Naive thymus-derived CD8-positive, alpha-beta T cell (primary cell): ENCODE data around the gene FAM156B. TPM values are rescaled to one million over a fixed set of nuclear protein-coding genes. Genes with fewer than 3 reads are reported as not detected.
A peak's percentile ranks its signal among the peaks of the same experiment; 100 is the strongest.
"Not testable (repeated sequence)": the region's sequence is repeated elsewhere in the genome, so short reads cannot be mapped to it uniquely, and the experiment has no call there.

Experiments
- ATAC-seq, 2 donors: fragments of 150-1000 bp; cut with Tn5 transposase in 1 of 2; sonication (Bioruptor Pico), chemical (Tn5 transposase) in 1 of 2; 1 replicate in 1 of 2; 2 replicates in 1 of 2; pipeline ENCODE4 v1.10.0; 2021; ENCODE audit warnings: mild to moderate bottlenecking in 2 of 2, moderate library complexity in 2 of 2
- POLR2A ChIA-PET: fragments of 350-600 bp; sonication (Branson Sonifier 250); formaldehyde crosslinking; loops from one replicate; lab custom pipeline; 2021; ENCODE audit warnings: antibody characterized with exemption; lab: Charles Lee
- DNase-seq, 10 donors: peaks; one replicate each; pipeline versions ENCODE4 v3.0.0 to v3.0.0-alpha.2; 2020 to 2022
- H3K27ac Mint-ChIP-seq, 10 donors: one replicate each; pipeline ENCODE4 v1.8.0; 2020 to 2022; ENCODE audit warnings: mild to moderate bottlenecking in 10 of 10, mixed read lengths in 10 of 10, moderate library complexity in 4 of 10, inconsistent platforms in 1 of 10
- H3K27me3 Mint-ChIP-seq, 5 donors: one replicate each; pipeline ENCODE4 v1.8.0; 2021 to 2022; ENCODE audit warnings: mixed read lengths in 5 of 5
- H3K36me3 Mint-ChIP-seq, 3 donors: one replicate each; pipeline ENCODE4 v1.8.0; 2020 to 2022; ENCODE audit warnings: mixed read lengths in 3 of 3, mild to moderate bottlenecking in 2 of 3, inconsistent platforms in 1 of 3
- H3K4me1 Mint-ChIP-seq, 4 donors: one replicate each; pipeline ENCODE4 v1.8.0; 2021 to 2022; ENCODE audit warnings: mixed read lengths in 4 of 4
- H3K4me3 Mint-ChIP-seq, 10 donors: one replicate each; pipeline ENCODE4 v1.8.0; 2020 to 2022; ENCODE audit warnings: mild to moderate bottlenecking in 10 of 10, mixed read lengths in 10 of 10, moderate library complexity in 6 of 10, inconsistent platforms in 1 of 10
- H3K9me3 Mint-ChIP-seq, 9 donors: one replicate each; pipeline ENCODE4 v1.8.0; 2020 to 2022; ENCODE audit warnings: mixed read lengths in 9 of 9, mild to moderate bottlenecking in 3 of 9, inconsistent platforms in 1 of 9, moderate library complexity in 1 of 9
- polyA plus RNA-seq, 3 donors: library from polyadenylated mRNA; unstranded; fragments of 300-500 nt; fragmentation: Illumina TruSeq; gene quantifications; one replicate each; pipeline ENCODE4 v1.2.3, GENCODE V29; 2021
- total RNA-seq, 8 experiments: library from RNA in 2 of 8; stranded (reverse) in 2 of 8; gene quantifications; one replicate each; pipeline ENCODE4 v1.2.3 and lab custom pipeline; 2021 to 2026

The FAM156B gene
- total and polyA plus RNA-seq, 5 experiments from 2014 or later: 3.9 to 11.5 (median 5.3) TPM

- Mint-ChIP-seq H3K9me3 (peaks cover 0 to 4% (median 0%) of the 10 kb centered on the region in 9 donors), H3K27ac (peak overlapping the region; percentile 95 to 100 (median 99)), H3K36me3 (no peaks in the 10 kb centered on the region), H3K4me3 (peak overlapping the region; percentile 90 to 98 (median 95)), H3K27me3 (peaks cover 0 to 6% (median 0%) of the 10 kb centered on the region in 5 donors), H3K4me1 (peaks cover 7 to 14% (median 8%) of the 10 kb centered on the region in 4 donors)
- POLR2A ChIA-PET: interaction anchor here (0.7 to 1.7 kb wide), 3 partner anchors 14 to 62 kb away, joined by 3 to 5 read pairs (median 3); no protein-coding TSS in a partner anchor
- ATAC-seq (peak; percentile 91 to 92), DNase-seq (peak; percentile 77 to 99 (median 90))
These were observed 37.8 kb downstream of the FAM156B start for GRCh38 chrX:52934704-52935469.

DNA sequence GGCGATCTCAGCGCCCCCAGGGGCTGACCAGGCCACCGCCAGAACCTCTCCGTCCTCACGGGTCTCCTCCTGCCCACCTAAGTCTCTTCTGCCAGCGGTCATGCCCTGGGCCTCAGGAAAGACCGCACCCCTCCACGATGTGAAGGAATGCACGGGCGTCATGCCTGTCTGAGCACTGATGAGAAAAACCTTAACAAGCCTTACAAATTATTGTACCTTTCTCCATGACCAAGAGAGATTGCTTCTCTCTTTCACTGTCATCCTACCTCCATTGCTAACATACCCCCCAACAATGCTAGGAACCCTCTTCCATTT, 38.3 kb downstream of the FAM156B start:
- POLR2A ChIA-PET: interaction anchor here (0.7 to 0.9 kb wide), 2 partner anchors 15 to 61 kb away, joined by 3 read pairs; no protein-coding TSS in a partner anchor
- peak; percentile 1 to 13 for ATAC-seq
- peaks cover 7 to 14% (median 8%) of the 10 kb centered on the region in 4 donors for H3K4me1 Mint-ChIP-seq
- not testable (repeated sequence) for H3K9me3 Mint-ChIP-seq, H3K36me3 Mint-ChIP-seq, H3K27me3 Mint-ChIP-seq, DNase-seq
- peak overlapping the region; percentile 95 to 100 (median 99) for H3K27ac Mint-ChIP-seq
- H3K4me3 Mint-ChIP-seq: peak overlapping the region; percentile 90 to 98 (median 95)

- H3K9me3 Mint-ChIP-seq, POLR2A ChIA-PET, H3K36me3 Mint-ChIP-seq, H3K27ac Mint-ChIP-seq, H3K4me1 Mint-ChIP-seq, H3K27me3 Mint-ChIP-seq, H3K4me3 Mint-ChIP-seq, DNase-seq, ATAC-seq: not testable (repeated sequence)
These were observed 43.6 kb downstream of the FAM156B start for GRCh38 chrX:52940704-52941103.

DNA sequence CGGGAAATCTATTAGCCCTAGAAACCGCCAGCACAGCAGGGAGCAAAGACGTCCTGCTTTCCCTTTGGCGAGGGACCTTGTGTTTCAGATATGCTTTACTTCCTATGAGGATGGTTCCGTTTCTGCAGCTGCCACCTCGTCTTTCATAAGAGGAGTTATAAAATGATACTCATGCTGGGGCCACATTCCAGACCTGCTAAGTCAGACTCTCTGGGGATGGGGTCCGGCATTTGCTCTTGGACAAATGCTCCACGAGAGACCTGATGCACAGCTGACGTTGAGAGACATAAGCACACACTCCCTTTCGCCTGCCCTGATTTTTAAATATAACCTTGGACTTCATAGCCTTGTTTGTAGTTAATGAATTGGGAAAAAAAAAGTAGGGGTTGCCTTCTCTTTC, 44.6 kb downstream of the FAM156B start:
- H3K9me3 Mint-ChIP-seq, H3K27me3 Mint-ChIP-seq, POLR2A ChIA-PET, H3K27ac Mint-ChIP-seq, ATAC-seq, H3K4me1 Mint-ChIP-seq, H3K4me3 Mint-ChIP-seq, H3K36me3 Mint-ChIP-seq, DNase-seq: not testable (repeated sequence)

DNA sequence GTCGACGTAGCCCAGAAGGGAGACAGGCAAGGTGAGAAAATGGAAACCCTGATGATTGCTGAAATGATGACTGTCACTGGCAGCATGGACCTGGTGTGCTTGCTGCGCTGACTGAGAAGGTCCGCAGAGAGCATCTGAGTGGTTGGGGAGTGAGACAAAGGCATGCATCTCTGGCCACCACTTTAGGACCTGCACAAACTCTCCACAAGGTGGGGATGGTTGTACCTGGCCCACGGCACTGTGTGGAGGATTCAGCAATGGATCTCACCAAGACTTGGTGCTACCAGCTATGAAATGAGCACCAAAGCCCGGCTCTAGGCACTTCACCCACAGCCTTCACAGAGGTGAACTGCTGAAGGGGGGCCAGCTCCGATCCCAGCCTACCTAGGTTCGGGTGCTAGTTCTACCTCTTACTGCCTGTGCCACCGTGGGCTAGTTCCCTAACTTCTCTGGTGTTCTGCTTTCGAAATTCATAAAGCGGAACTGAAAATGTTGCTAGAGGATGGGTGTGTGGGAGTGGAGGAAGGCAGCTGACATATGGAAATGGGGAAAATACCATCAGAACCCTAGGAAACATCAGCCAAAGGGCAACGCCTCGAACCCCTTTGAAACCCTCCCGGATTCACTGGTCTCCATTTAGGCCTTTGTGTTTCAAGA, 48.8 kb downstream of the FAM156B start:
- H3K4me1 Mint-ChIP-seq, H3K27me3 Mint-ChIP-seq: not testable (repeated sequence)

DNA sequence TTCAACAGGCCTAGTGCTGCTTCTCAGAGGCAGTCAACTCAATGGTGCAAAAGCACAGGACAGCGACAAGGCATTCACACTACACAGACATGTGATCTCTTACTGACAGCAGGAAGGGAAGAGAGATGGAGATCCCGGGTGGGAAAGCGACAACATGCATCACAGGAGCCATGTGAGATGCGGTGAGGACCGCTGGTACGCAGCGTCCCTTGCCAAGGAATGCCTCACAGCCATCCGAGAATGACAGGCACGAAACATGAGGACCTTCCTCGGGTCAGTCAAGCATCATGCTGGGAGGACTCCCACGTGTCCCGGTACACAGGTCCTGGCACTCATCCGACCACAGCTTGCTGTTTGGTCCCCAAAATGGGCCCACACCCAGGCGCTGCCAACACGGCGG, 50.4 kb downstream of the FAM156B start:
- POLR2A ChIA-PET, H3K9me3 Mint-ChIP-seq, DNase-seq, H3K27me3 Mint-ChIP-seq, H3K27ac Mint-ChIP-seq, ATAC-seq, H3K36me3 Mint-ChIP-seq, H3K4me1 Mint-ChIP-seq, H3K4me3 Mint-ChIP-seq: not testable (repeated sequence)

More for the DNA sequence above, 48.8 kb downstream of the FAM156B start:
- H3K9me3 Mint-ChIP-seq, H3K36me3 Mint-ChIP-seq, DNase-seq, H3K4me3 Mint-ChIP-seq, POLR2A ChIA-PET, H3K27ac Mint-ChIP-seq, ATAC-seq: not testable (repeated sequence)

GRCh38 chrX:52948265-52948664, 51.1 kb downstream of the FAM156B start:
- DNase-seq, H3K27me3 Mint-ChIP-seq, H3K4me3 Mint-ChIP-seq, H3K9me3 Mint-ChIP-seq, H3K36me3 Mint-ChIP-seq, POLR2A ChIA-PET, H3K4me1 Mint-ChIP-seq, ATAC-seq, H3K27ac Mint-ChIP-seq: not testable (repeated sequence)

DNA sequence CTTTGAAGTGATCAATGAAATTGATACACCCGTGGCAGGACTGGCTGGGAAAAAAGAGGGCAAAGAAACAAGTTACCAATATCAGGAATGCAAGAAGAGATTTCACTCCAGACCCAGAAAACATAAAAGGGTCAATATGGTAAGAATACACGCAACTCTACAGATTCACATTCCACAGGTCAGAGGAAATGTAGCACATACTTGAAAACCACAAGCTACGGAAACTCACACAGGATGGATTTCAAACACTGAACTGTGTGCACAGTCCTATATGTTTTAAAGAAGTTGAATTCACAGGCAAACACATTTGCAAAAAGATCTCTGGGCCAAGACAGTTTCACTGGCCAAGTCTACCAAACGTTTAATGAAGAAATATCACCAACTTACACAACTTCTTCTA, 52.2 kb downstream of the FAM156B start:
- DNase-seq, H3K27me3 Mint-ChIP-seq, H3K9me3 Mint-ChIP-seq, POLR2A ChIA-PET, H3K36me3 Mint-ChIP-seq, H3K4me3 Mint-ChIP-seq, H3K4me1 Mint-ChIP-seq, ATAC-seq, H3K27ac Mint-ChIP-seq: not testable (repeated sequence)

DNA sequence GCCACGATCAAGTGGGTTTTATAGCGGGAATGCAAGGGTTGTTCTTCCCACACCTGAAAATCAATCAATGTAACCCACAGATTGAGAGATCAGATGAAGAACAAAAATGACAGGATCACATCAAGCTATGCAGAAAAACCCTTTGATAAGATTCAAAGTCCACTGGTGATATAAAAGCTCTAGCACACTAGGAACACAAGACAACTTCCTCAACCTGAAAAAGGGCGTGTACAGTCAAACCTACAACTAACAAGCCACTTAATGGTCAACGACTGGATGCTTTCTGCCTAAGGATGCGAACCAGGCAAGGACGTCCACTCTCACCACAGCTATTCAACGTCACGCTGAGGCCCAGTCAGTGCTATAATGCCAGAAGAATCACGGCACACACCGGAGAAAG, 52.8 kb downstream of the FAM156B start:
- ATAC-seq, H3K4me1 Mint-ChIP-seq, POLR2A ChIA-PET, DNase-seq, H3K27ac Mint-ChIP-seq, H3K9me3 Mint-ChIP-seq, H3K36me3 Mint-ChIP-seq, H3K4me3 Mint-ChIP-seq, H3K27me3 Mint-ChIP-seq: not testable (repeated sequence)

Other genes with a start within 250 kb of the FAM156B start
- gene SSX7, start 242.4 kb upstream of the FAM156B start, total RNA-seq: not detected
- gene SSX7, start 242.4 kb upstream of the FAM156B start, polyA plus RNA-seq: not detected
- gene SSX2, start 190.2 kb upstream of the FAM156B start, total RNA-seq: not detected
- gene SSX2, start 190.2 kb upstream of the FAM156B start, polyA plus RNA-seq: not detected
- gene SSX2B, start 146.1 kb upstream of the FAM156B start, total RNA-seq: not detected
- gene SSX2B, start 146.1 kb upstream of the FAM156B start, polyA plus RNA-seq: not detected
- not detected for gene SPANXN5, start 99.9 kb upstream of the FAM156B start, total RNA-seq
- not detected for gene SPANXN5, start 99.9 kb upstream of the FAM156B start, polyA plus RNA-seq
- gene XAGE5, start 86.0 kb upstream of the FAM156B start, total RNA-seq: not detected
- not detected for gene XAGE5, start 86.0 kb upstream of the FAM156B start, polyA plus RNA-seq
- gene XAGE3, start 29.2 kb upstream of the FAM156B start, total RNA-seq: not detected
- not detected for gene XAGE3, start 29.2 kb upstream of the FAM156B start, polyA plus RNA-seq
- 10 to 100 TPM; 14.9 to 20.7 TPM for gene FAM156A, start 61.2 kb downstream of the FAM156B start, total RNA-seq
- 1 to 10 TPM; 2.9 to 5.7 (median 4.7) TPM for gene FAM156A, start 61.2 kb downstream of the FAM156B start, polyA plus RNA-seq
- gene GPR173, start 151.5 kb downstream of the FAM156B start, total RNA-seq: under 1 TPM; 0.11 to 0.16 TPM
- under 1 TPM in 1 of 3 donors, not detected in 2; 0.49 TPM for gene GPR173, start 151.5 kb downstream of the FAM156B start, polyA plus RNA-seq
- gene TSPYL2, start 185.0 kb downstream of the FAM156B start, total RNA-seq: 100 to 1,000 TPM; 167 to 174 TPM
- gene TSPYL2, start 185.0 kb downstream of the FAM156B start, polyA plus RNA-seq: 10 to 100 TPM; 12.7 to 32.2 (median 27.1) TPM
- gene KANTR, start 196.8 kb downstream of the FAM156B start, total RNA-seq: 10 to 100 TPM; 19.7 to 20.7 TPM
- gene KANTR, start 196.8 kb downstream of the FAM156B start, polyA plus RNA-seq: 1 to 10 TPM; 1.4 to 4.9 (median 1.6) TPM